Hepatocyte (in vitro differentiated cells): ENCODE data around the gene KNDC1. TPM values are rescaled to one million over a fixed set of nuclear protein-coding genes. Genes with fewer than 3 reads are reported as not detected.

Source experiments
- DNase-seq: peaks from one replicate; pipeline ENCODE4 v3.0.0-alpha.2; 2016; ENCODE audit warnings: low spot score
- H2AFZ ChIP-seq: fragments of 200-600 bp; sonication (generic); 2 replicates; pipeline ENCODE4 v1.6.0; 2016; ENCODE audit warnings: antibody characterized with exemption, mild to moderate bottlenecking
- H3K27ac ChIP-seq: fragments of 200-600 bp; sonication (generic); 2 replicates; pipeline ENCODE4 v1.5.1; 2016; ENCODE audit warnings: mild to moderate bottlenecking
- H3K27me3 ChIP-seq: fragments of 200-600 bp; sonication (generic); 2 replicates; pipeline ENCODE4 v1.6.1; 2016
- H3K36me3 ChIP-seq: fragments of 200-600 bp; sonication (generic); replicated peaks from 2 replicates; pipeline ENCODE4 v1.5.1; 2016; ENCODE audit warnings: low read depth; ENCODE audit not compliant: insufficient read depth
- H3K4me1 ChIP-seq: fragments of 200-600 bp; sonication (generic); 2 replicates; pipeline ENCODE4 v1.5.1; 2016; ENCODE audit warnings: mild to moderate bottlenecking, moderate library complexity; ENCODE audit not compliant: insufficient read depth
- H3K4me2 ChIP-seq: fragments of 200-600 bp; sonication (generic); 2 replicates; pipeline ENCODE4 v1.6.0; 2016
- H3K4me3 ChIP-seq: fragments of 200-600 bp; sonication (generic); 2 replicates; pipeline ENCODE4 v1.5.1; 2016; ENCODE audit warnings: mild to moderate bottlenecking
- H3K79me2 ChIP-seq: fragments of 200-600 bp; sonication (generic); 2 replicates; pipeline ENCODE4 v1.6.0; 2017; ENCODE audit warnings: mild to moderate bottlenecking
- H3K9me2 ChIP-seq: fragments of 200-600 bp; sonication (generic); replicated peaks from 2 replicates; pipeline ENCODE4 v1.6.0; 2017; ENCODE audit warnings: mild to moderate bottlenecking; ENCODE audit not compliant: insufficient read depth
- H3K9me3 ChIP-seq: fragments of 200-600 bp; sonication (generic); 2 replicates; pipeline ENCODE4 v1.5.1; 2016; ENCODE audit warnings: low read depth, mild to moderate bottlenecking
- H4K20me1 ChIP-seq: fragments of 200-600 bp; sonication (generic); 2 replicates; pipeline ENCODE4 v1.6.0; 2016; ENCODE audit warnings: mild to moderate bottlenecking; ENCODE audit not compliant: insufficient read depth, poor library complexity, severe bottlenecking
- EZH2 ChIP-seq: fragments of 200-600 bp; sonication (generic); IDR thresholded peaks from 2 replicates; pipeline ENCODE4 v1.6.1; 2016; ENCODE audit warnings: antibody characterized with exemption, mild to moderate bottlenecking, borderline replicate concordance
- EZH2phosphoT487 ChIP-seq: fragments of 200-600 bp; sonication (generic); IDR thresholded peaks from one replicate; pipeline ENCODE4 v1.6.1; 2018; ENCODE audit warnings: antibody characterized with exemption, mild to moderate bottlenecking, low read depth, moderate library complexity; ENCODE audit not compliant: unreplicated experiment, severe bottlenecking
- WGBS: methylation state at CpG from one replicate; pipeline ENCODE4 v1.1.6; 2016; ENCODE audit warnings: low lambda C conversion rate; ENCODE audit errors: missing lambda C conversion rate; 5-methylcytosine and 5-hydroxymethylcytosine counted together
- polyA plus RNA-seq: library from polyadenylated mRNA; unstranded; fragments of >200 nt; fragmentation: Nextera tagmentation; extraction: Ambion mirVana; gene quantifications from 2 replicates; pipeline ENCODE4 v1.2.1, GENCODE V29; 2016
- total RNA-seq: library from RNA; depleted of rRNA; stranded (reverse); fragments of >200 nt; gene quantifications from 2 replicates; pipeline ENCODE4 v1.2.3, GENCODE V29; 2014
- TF ChIP-seq, protein P1 (sequence below): fragments of 200-600 bp; sonication (generic); IDR thresholded peaks from 2 replicates; pipeline ENCODE4 v1.5.1; 2016; ENCODE audit warnings: antibody characterized with exemption, mild to moderate bottlenecking; ENCODE audit not compliant: poor library complexity

Gene KNDC1
- total and polyA plus RNA-seq, 2 experiments from 2014 or later, result 3.8 to 4.3 TPM

DNA sequence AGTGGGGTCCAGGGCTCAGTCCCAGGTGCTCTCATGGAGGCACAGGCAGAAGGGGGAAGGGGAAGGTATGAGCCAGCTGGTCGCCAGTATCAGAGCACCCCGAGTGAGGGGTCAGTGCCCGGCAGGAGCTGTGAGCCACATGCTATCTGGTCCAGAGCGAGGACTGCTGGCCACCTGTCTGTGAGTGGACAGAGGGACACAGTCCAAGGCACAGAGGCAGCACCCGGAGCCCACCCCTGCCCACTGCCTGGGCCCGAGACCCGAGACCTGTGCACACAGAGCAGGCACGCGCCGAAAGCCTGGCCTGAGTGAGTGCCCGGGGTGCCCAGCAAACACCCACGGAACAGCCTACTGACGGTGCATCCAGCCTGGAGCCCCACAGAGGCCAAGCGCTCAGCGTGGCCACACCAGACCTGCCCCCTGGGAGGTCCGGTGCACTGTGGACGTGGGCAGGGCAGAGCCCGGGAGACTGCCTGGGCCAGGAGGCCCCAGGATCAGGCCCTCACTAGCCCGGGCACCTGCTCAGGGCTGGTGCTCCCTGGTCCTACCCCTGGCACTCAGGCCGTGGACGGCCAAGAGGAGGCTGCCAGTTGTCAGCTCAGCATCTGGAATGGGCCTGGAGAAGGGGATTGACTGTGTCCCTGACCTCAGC lies 42.9 kb upstream of the KNDC1 start:
- no peak for DNase-seq
- Histone ChIP-seq H3K4me1 (no peaks in the 10 kb centered on the region), H3K27me3 (no peaks in the 10 kb centered on the region), H3K27ac (no peak overlapping the region), H4K20me1 (no peaks in the 10 kb centered on the region), H3K9me2 (no peaks in the 10 kb centered on the region), H3K9me3 (no peaks in the 10 kb centered on the region), H3K79me2 (no peaks in the 10 kb centered on the region), H3K4me2 (no peak overlapping the region), H3K36me3 (no peaks in the 10 kb centered on the region), H2AFZ (no peak overlapping the region), H3K4me3 (no peak overlapping the region)
- no peak for TF ChIP-seq EZH2phosphoT487
- TF ChIP-seq EZH2, result no peak
- TF ChIP-seq, protein P1, sequence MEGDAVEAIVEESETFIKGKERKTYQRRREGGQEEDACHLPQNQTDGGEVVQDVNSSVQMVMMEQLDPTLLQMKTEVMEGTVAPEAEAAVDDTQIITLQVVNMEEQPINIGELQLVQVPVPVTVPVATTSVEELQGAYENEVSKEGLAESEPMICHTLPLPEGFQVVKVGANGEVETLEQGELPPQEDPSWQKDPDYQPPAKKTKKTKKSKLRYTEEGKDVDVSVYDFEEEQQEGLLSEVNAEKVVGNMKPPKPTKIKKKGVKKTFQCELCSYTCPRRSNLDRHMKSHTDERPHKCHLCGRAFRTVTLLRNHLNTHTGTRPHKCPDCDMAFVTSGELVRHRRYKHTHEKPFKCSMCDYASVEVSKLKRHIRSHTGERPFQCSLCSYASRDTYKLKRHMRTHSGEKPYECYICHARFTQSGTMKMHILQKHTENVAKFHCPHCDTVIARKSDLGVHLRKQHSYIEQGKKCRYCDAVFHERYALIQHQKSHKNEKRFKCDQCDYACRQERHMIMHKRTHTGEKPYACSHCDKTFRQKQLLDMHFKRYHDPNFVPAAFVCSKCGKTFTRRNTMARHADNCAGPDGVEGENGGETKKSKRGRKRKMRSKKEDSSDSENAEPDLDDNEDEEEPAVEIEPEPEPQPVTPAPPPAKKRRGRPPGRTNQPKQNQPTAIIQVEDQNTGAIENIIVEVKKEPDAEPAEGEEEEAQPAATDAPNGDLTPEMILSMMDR, result no peak
- WGBS, result 94% methylated on average over 21 of the region's 21 CpGs

DNA sequence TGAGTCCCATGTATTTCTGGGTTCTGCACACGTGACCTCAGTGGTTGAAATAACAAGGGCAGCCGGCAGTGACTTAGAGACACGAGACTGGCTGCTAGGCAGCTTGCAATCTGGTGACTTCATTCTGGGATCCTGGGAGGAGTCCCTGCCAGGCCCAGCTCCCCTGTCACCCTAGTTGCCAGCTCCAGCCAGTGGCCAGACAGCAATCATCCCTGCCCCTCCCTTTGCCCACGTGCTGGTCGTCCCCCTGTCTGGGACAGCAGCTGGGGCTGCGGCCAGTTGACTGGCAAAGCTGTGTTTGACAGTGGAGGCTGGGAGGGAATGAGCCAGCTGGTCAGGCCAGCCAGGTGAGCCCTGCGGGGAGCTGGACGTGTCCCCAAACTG lies 42.3 kb upstream of the KNDC1 start:
- Histone ChIP-seq H3K27me3 (no peaks in the 10 kb centered on the region), H3K27ac (no peak overlapping the region), H2AFZ (no peak overlapping the region), H3K4me1 (no peaks in the 10 kb centered on the region), H3K36me3 (no peaks in the 10 kb centered on the region), H3K9me2 (no peaks in the 10 kb centered on the region), H3K4me2 (no peak overlapping the region), H4K20me1 (no peaks in the 10 kb centered on the region), H3K4me3 (no peak overlapping the region), H3K9me3 (no peaks in the 10 kb centered on the region), H3K79me2 (no peaks in the 10 kb centered on the region)
- no peak for DNase-seq
- TF ChIP-seq EZH2phosphoT487 (no peak), EZH2 (no peak)
- TF ChIP-seq, protein P1, result no peak
- 80% methylated on average over 8 of the region's 8 CpGs for WGBS

DNA sequence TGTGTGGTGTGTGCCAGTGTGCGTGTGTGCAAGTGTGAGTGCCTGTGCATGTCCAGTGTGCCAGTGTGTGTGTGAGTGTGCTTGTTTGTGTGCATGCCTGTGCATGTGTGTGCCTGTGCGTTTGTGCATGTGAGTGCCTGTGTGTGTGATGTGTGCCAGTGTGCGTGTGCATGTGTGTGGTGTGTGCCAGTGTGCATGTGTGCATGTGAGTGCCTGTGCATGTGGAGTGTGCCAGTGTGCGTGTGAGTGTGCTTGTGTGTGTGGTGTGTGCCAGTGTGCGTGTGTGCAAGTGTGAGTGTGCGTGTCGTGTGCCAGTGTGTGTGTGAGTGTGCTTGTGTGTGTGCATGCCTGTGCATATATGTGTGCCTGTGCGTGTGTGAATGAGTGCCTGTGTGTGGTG lies 38.5 kb upstream of the KNDC1 start:
- Histone ChIP-seq H3K4me3 (no peak overlapping the region), H3K27me3 (peaks cover 3% of the 10 kb centered on the region), H3K9me2 (no peaks in the 10 kb centered on the region), H3K9me3 (no peaks in the 10 kb centered on the region), H4K20me1 (no peaks in the 10 kb centered on the region), H3K4me1 (peaks cover 2% of the 10 kb centered on the region), H3K36me3 (no peaks in the 10 kb centered on the region), H3K79me2 (no peaks in the 10 kb centered on the region), H3K27ac (no peak overlapping the region), H2AFZ (no peak overlapping the region), H3K4me2 (no peak overlapping the region)
- no peak for TF ChIP-seq EZH2phosphoT487
- TF ChIP-seq, protein P1, result no peak
- no peak for TF ChIP-seq EZH2
- no peak for DNase-seq
- WGBS, result 93% methylated on average over 8 of the region's 8 CpGs
